Right lobe of liver (tissue), 4 donors: Measurements from ENCODE around the gene TMEM38B.
A peak's percentile ranks its signal among the peaks of the same experiment; 100 is the strongest.

Source experiments
- POLR2A ChIP-seq: fragments of 450-650 bp; IDR thresholded peaks from one replicate; pipeline ENCODE4 v1.6.1; 2017; ENCODE audit warnings: antibody characterized with exemption, mild to moderate bottlenecking
- TF ChIP-seq, protein P1 (sequence below), 4 donors: fragments of 200-600 bp in 3 of 4; fragments of 450-650 bp in 1 of 4; IDR thresholded peaks; one replicate each; pipeline versions ENCODE4 v1.5.1 to v1.8.0; 2016 to 2022; ENCODE audit warnings: antibody characterized with exemption in 4 of 4, mild to moderate bottlenecking in 2 of 4
- donor health status: DM: no; HTN: no; CAD: no.
- donor health status: DM: no; HTN: no; CAD: no.
- donor health status: DM: no; HTN: yes; CAD: no.

DNA sequence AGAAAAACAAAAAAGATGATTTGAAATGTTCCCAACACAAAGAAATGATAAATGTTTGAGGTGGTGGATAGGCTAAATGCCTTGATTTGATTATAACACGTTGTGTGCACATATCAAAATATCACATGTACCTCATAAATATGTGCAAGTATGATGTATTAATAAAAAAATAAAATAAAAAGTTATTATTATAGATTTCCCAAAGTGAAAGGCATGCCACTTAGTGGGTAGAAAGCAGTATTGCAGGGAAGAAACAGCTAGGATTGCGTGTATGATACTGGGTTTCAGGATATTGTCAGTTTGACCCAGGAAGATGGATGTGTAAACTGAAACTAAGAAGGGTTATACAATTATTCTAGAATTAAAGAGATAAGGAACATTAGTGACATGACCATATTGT, 3.6 kb upstream of the TMEM38B start:
- TF ChIP-seq, protein P1, sequence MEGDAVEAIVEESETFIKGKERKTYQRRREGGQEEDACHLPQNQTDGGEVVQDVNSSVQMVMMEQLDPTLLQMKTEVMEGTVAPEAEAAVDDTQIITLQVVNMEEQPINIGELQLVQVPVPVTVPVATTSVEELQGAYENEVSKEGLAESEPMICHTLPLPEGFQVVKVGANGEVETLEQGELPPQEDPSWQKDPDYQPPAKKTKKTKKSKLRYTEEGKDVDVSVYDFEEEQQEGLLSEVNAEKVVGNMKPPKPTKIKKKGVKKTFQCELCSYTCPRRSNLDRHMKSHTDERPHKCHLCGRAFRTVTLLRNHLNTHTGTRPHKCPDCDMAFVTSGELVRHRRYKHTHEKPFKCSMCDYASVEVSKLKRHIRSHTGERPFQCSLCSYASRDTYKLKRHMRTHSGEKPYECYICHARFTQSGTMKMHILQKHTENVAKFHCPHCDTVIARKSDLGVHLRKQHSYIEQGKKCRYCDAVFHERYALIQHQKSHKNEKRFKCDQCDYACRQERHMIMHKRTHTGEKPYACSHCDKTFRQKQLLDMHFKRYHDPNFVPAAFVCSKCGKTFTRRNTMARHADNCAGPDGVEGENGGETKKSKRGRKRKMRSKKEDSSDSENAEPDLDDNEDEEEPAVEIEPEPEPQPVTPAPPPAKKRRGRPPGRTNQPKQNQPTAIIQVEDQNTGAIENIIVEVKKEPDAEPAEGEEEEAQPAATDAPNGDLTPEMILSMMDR (IDR thresholded peaks at IDR 0.05) = peak; percentile 53 to 61 (median 58)
- no peak for TF ChIP-seq POLR2A
